Prostate gland (tissue), 2 donors: Measurements from ENCODE around the gene BBC3. TPM values are rescaled to one million over a fixed set of nuclear protein-coding genes. Genes with fewer than 3 reads are reported as not detected.

ENCODE experiments used
- DNase-seq: peaks from one replicate; pipeline ENCODE4 v3.0.0-alpha.2; 2019; ENCODE audit warnings: low spot score
- H3K27ac ChIP-seq, 2 donors: fragments of 200-600 bp; sonication (generic); 2 replicates each; pipeline ENCODE4 v1.5.1; 2017 to 2019
- H3K27me3 ChIP-seq: fragments of 200-600 bp; sonication (generic); replicated peaks from 2 replicates; pipeline ENCODE4 v1.5.1; 2019; ENCODE audit not compliant: insufficient read depth
- H3K36me3 ChIP-seq, 2 donors: fragments of 200-600 bp; sonication (generic); 1 replicate in 1 of 2; 2 replicates in 1 of 2; pipeline versions ENCODE4 v1.5.1 to v1.8.1; 2017 to 2019
- H3K4me1 ChIP-seq: fragments of 200-600 bp; sonication (generic); replicated peaks from 2 replicates; pipeline ENCODE4 v1.5.1; 2019
- H3K4me3 ChIP-seq, 2 donors: fragments of 200-600 bp; sonication (generic); 2 replicates each; pipeline ENCODE4 v1.5.1; 2017 to 2019
- H3K9me3 ChIP-seq: fragments of 200-600 bp; sonication (generic); 2 replicates; pipeline ENCODE4 v1.5.1; 2017
- POLR2A ChIP-seq: fragments of 450-650 bp; IDR thresholded peaks from one replicate; pipeline ENCODE4 v1.6.1; 2016; ENCODE audit warnings: antibody characterized with exemption, mild to moderate bottlenecking
- POLR2AphosphoS5 ChIP-seq: sonication (generic); formaldehyde crosslinking; IDR thresholded peaks from one replicate; pipeline ENCODE4 v1.6.1; 2017; ENCODE audit warnings: antibody characterized with exemption
- WGBS: methylation state at CpG from one replicate; pipeline ENCODE4 v1.1.5; 2018; 5-methylcytosine and 5-hydroxymethylcytosine counted together
- intact Hi-C: fragments of 100-400 bp; cut with DNase I; formaldehyde crosslinking; loops from one replicate; pipeline ENCODE4 v1.14.2; 2022
- total RNA-seq, 2 donors: library from RNA; depleted of rRNA; stranded (reverse); fragments of >200 nt; gene quantifications; one replicate each; pipeline ENCODE4 v1.1.0, GENCODE V29; 2016
- TF ChIP-seq, protein P1 (sequence below), 4 experiments: fragments of 200-600 bp in 2 of 4; fragments of 450-650 bp in 2 of 4; sonication (generic) in 2 of 4; IDR thresholded peaks; 1 replicate in 3 of 4; 2 replicates in 1 of 4; pipeline ENCODE4 v1.5.1; 2016 to 2019; ENCODE audit warnings: antibody characterized with exemption in 4 of 4, mild to moderate bottlenecking in 2 of 4, moderate library complexity in 2 of 4

Gene BBC3
- total RNA-seq, 2 donors from 2014 or later, result 11.1 to 12.8 TPM

DNA sequence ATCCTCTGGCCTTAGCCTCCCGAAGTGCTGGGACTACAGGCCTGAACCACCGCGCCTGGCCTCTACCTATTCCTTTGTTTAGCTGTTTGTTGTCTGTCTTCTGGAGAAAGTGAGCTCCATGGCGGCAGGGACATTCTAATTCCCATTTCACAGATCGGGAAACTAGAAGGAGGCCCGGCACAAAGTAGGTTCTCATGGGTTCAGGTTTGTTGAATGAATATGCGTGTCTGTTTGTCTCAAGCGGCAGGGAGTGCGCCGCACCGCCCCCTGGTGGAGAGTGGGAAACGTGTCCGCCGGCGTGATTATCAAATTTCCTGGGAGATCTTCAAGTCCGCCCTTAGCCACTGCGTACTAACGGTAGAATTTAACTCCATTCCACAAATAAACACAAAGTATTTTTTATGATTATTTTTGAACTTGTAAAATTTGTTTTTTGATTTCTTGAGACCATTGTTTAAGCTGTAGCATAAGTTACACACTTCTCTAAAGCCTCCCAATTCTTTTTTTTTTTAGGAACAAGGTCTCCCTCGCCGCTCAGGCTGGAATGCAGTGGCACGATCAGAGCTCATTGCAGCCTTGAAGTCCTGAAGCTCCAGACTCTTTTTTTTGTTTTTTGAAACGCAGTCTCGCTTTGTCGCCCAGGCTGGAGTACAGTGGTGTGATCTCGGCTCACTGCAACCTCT lies 16.4 kb upstream of the BBC3 start:
- Histone ChIP-seq H3K27me3 (no peaks in the 10 kb centered on the region), H3K27ac (no peak overlapping the region), H3K36me3 (no peaks in the 10 kb centered on the region), H3K4me1 (no peaks in the 10 kb centered on the region), H3K4me3 (no peak overlapping the region), H3K9me3 (no peaks in the 10 kb centered on the region)
- WGBS, result 33% methylated on average over 25 of the region's 25 CpGs
- TF ChIP-seq, protein P1, sequence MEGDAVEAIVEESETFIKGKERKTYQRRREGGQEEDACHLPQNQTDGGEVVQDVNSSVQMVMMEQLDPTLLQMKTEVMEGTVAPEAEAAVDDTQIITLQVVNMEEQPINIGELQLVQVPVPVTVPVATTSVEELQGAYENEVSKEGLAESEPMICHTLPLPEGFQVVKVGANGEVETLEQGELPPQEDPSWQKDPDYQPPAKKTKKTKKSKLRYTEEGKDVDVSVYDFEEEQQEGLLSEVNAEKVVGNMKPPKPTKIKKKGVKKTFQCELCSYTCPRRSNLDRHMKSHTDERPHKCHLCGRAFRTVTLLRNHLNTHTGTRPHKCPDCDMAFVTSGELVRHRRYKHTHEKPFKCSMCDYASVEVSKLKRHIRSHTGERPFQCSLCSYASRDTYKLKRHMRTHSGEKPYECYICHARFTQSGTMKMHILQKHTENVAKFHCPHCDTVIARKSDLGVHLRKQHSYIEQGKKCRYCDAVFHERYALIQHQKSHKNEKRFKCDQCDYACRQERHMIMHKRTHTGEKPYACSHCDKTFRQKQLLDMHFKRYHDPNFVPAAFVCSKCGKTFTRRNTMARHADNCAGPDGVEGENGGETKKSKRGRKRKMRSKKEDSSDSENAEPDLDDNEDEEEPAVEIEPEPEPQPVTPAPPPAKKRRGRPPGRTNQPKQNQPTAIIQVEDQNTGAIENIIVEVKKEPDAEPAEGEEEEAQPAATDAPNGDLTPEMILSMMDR (IDR thresholded peaks at IDR 0.05), result peak; percentile 80 to 92 (median 84)
- TF ChIP-seq POLR2A (no peak), POLR2AphosphoS5 (no peak)
- intact Hi-C loops, result loop anchor here (2.0 kb wide), 1 partner anchor 37 kb away; no protein-coding TSS in a partner anchor
- no peak for DNase-seq

DNA sequence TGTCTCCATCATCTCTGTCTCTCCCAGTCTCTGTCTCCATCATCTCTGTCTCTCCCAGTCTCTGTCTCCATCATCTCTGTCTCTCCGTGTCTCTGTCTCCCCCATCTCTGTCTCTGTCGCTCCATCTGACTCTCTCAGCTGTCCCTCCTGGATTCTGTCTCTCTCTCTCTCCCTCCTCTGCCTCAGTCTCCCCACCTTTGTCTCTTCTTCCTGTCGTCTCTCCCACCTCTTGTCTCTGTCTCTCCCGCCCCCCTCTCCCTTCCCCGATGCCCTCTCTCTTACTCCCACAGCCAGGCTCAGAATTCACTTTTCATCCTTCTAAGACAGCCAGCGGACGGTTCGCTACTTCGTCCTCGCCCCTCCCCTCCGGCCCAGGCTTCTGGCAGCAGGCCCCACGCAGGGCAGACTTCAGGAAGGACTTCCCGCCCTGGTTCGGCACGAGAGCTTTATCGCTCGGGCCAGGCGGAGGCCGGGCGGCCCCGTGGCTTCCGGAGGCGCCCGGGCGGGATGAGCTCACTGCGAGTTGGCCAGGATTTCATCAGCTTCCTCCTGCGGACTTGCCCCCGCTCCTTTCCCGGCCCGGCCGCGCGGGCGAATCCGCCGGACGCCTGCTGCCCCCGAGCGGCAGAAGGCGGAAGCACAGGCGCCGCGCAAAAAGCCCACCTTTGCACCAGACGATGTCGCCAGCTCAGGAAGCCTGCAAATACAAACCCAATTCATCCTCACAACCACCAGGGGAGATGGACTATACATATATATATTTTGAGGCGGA lies 13.0 kb upstream of the BBC3 start:
- 1% methylated on average over 46 of the region's 46 CpGs for WGBS
- H3K27ac ChIP-seq, result peak overlapping the region; percentile 38 to 43
- intact Hi-C loops, result loop anchor here (1.0 kb wide), 1 partner anchor 95 kb away; no protein-coding TSS in a partner anchor
- no peaks in the 10 kb centered on the region for H3K9me3 ChIP-seq
- peak; percentile 79 for DNase-seq
- H3K36me3 ChIP-seq, result no peaks in the 10 kb centered on the region
- TF ChIP-seq POLR2A, result peak; percentile 24
- TF ChIP-seq POLR2AphosphoS5, result peak; percentile 83
- TF ChIP-seq, protein P1 (IDR thresholded peaks at IDR 0.05), result peak; percentile 94 to 99 (median 98)
- H3K4me3 ChIP-seq, result peak overlapping the region; percentile 2 to 17
- no peaks in the 10 kb centered on the region for H3K4me1 ChIP-seq
- H3K27me3 ChIP-seq, result no peaks in the 10 kb centered on the region

DNA sequence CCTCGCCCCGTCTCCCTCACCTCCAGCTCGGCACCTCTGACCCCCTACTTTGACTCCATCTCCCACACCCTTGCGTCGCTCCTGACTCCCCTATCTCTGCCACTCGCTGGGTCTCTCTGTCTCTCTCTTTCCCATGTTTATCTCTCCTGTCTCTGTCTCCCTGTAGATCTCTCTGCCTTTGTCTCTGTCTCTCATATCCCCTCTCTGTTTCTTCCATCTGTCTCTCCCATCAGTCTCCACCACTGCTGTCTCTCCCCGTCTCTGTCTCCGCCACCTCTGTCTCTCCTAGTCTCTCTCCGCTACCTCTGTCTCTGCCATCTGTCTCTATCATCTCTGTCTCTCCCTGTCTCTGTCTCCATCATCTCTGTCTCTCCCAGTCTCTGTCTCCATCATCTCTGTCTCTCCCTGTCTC lies 12.4 kb upstream of the BBC3 start:
- no peak overlapping the region for H3K4me3 ChIP-seq
- TF ChIP-seq, protein P1 (IDR thresholded peaks at IDR 0.05), result no peak
- TF ChIP-seq POLR2A (no peak), POLR2AphosphoS5 (no peak)

DNA sequence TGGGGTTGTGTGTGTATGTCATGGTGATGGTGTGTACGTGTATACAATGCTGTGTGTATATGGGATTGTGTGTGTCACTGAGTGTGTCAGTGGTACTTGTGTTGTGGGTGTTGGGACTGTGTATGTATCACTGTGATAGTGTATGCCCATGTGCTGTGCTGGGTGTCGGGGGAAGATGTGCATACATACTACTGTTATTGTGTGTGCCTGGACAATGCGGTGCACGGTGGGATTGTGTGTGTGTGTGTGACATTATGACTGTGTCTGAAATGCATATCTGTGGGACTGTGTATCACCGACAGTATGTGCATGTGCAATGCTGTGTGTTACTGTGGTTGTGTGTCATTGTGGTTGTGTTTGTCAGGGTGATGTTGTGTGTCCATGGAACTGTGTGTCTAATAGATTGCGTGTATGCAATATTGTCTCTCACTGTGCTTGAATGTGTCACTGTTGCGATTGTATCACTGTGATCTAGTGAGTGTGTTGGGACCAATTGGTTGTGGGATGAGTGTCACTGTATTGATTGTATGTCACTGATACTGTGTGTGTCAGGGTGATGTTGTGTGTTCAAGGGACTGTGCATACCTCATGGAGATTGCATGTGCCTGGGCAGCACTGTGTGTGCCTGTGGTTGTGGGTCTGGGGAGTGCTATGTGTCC lies 11.0 kb upstream of the BBC3 start:
- no peak overlapping the region for H3K4me3 ChIP-seq
- TF ChIP-seq POLR2A (no peak), POLR2AphosphoS5 (no peak)
- TF ChIP-seq, protein P1 (IDR thresholded peaks at IDR 0.05), result no peak
- no peaks in the 10 kb centered on the region for H3K4me1 ChIP-seq
- intact Hi-C loops, result no loop called here
- no peaks in the 10 kb centered on the region for H3K9me3 ChIP-seq
- no peaks in the 10 kb centered on the region for H3K36me3 ChIP-seq
- WGBS, result 89% methylated on average over 7 of the region's 7 CpGs
- DNase-seq, result no peak
- no peak overlapping the region for H3K27ac ChIP-seq
- no peaks in the 10 kb centered on the region for H3K27me3 ChIP-seq

More for the DNA sequence above, 12.4 kb upstream of the BBC3 start:
- H3K4me1 ChIP-seq, result no peaks in the 10 kb centered on the region
- intact Hi-C loops, result loop anchor here (1.0 kb wide), 1 partner anchor 94 kb away; no protein-coding TSS in a partner anchor
- DNase-seq, result no peak
- no peaks in the 10 kb centered on the region for H3K9me3 ChIP-seq
- H3K36me3 ChIP-seq, result no peaks in the 10 kb centered on the region
- no peaks in the 10 kb centered on the region for H3K27me3 ChIP-seq
- WGBS, result 17% methylated on average over 9 of the region's 9 CpGs
- peak overlapping the region in 1 of 2 donors; percentile 38 for H3K27ac ChIP-seq
